T-helper 1 cell treated with Interleukin-12 subunit alpha and Interleukin-12 subunit beta and Interleukin-4 antibody, amounts not matched to agents 30 ng/mL and 1 ng/mL, for 36 hours (primary cell): Measurements from ENCODE around the gene USP25. TPM values are rescaled to one million over a fixed set of nuclear protein-coding genes. Genes with fewer than 3 reads are reported as not detected.

ENCODE experiments used
- intact Hi-C: fragments of 100-400 bp; cut with micrococcal nuclease; formaldehyde crosslinking; loops from one replicate; pipeline ENCODE4 v1.15.1; 2024
- total RNA-seq: library from RNA; stranded (reverse); gene quantifications from 2 replicates; pipeline ENCODE4 v1.2.3, GENCODE V29; 2022

The USP25 gene, protein sequence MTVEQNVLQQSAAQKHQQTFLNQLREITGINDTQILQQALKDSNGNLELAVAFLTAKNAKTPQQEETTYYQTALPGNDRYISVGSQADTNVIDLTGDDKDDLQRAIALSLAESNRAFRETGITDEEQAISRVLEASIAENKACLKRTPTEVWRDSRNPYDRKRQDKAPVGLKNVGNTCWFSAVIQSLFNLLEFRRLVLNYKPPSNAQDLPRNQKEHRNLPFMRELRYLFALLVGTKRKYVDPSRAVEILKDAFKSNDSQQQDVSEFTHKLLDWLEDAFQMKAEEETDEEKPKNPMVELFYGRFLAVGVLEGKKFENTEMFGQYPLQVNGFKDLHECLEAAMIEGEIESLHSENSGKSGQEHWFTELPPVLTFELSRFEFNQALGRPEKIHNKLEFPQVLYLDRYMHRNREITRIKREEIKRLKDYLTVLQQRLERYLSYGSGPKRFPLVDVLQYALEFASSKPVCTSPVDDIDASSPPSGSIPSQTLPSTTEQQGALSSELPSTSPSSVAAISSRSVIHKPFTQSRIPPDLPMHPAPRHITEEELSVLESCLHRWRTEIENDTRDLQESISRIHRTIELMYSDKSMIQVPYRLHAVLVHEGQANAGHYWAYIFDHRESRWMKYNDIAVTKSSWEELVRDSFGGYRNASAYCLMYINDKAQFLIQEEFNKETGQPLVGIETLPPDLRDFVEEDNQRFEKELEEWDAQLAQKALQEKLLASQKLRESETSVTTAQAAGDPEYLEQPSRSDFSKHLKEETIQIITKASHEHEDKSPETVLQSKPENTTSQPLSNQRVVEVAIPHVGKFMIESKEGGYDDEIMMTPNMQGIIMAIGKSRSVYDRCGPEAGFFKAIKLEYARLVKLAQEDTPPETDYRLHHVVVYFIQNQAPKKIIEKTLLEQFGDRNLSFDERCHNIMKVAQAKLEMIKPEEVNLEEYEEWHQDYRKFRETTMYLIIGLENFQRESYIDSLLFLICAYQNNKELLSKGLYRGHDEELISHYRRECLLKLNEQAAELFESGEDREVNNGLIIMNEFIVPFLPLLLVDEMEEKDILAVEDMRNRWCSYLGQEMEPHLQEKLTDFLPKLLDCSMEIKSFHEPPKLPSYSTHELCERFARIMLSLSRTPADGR
- total RNA-seq: 41.1 and 42.7 TPM in 2 replicates

GRCh38 chr21:15729674-15730483 is at the start of gene USP25:
TSS of gene USP25 (plus strand) at chr21:15729982. CDS start at chr21:15730394, 412 bp downstream.
- intact Hi-C loops: loop anchor here (1.0 to 5.0 kb wide), 8 partner anchors 47 to 1347 kb away; partner anchors contain the start of genes HSPA13 and SAMSN1

GRCh38 chr21:15682186-15682895 is 47.4 kb upstream of the USP25 start:
- intact Hi-C loops: no loop called here

DNA sequence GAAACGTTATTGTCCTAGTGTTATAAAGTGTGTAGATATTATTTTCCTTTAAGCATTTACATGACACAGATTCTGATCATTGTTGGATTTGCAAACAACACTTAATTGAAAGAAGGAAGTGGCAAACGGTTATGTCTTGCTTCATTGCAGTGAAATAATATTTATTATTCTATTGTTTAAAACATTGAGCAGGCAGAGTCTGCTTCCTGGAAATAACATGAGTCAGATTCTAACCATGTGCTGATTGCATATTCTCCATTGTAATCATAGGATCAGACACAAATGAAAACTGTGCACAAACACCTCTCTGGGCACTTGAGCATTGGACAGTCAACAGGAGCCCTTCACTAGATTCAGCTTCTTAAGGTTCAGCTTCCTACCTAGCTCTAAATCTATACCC is 46.8 kb upstream of the USP25 start:
- intact Hi-C loops: no loop called here

DNA sequence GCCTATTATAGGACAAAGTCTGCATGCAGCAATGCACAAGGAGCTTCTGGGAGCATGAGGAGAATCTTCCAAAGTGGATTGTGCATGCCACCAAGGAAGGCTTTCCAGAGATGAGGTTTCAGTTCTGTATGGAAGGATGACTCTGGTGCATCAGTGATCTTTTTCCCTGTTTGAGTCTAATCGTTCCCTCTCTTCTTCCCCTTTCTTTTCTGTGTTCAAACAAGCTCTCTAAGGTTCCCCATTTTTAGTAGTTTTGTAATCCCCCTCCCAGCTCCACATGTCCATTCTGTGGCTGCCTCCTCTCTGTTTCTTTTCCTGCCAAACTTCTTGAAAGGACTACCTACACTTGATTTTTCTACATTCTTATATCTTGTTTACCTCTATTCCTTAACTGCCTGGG is 43.3 kb upstream of the USP25 start:
- intact Hi-C loops: no loop called here

DNA sequence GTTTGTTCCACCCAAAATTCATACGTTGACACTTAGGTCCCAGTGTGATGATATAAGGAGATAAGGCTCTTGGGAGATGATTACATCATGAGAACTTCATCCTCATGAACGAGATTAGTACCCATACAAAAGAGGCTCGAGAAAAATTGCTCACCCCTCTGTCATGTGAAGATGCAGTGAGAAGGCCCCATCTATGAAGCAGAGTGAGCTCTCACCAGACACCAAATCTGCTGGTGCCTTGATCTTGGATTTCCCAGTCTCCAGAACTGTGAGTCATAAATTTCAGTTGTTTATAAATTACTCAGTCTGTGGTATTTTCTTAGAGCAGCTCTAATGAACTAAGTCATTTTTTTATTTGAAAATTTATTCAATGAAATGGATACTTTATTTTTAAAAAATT is 42.6 kb upstream of the USP25 start:
- intact Hi-C loops: no loop called here

DNA sequence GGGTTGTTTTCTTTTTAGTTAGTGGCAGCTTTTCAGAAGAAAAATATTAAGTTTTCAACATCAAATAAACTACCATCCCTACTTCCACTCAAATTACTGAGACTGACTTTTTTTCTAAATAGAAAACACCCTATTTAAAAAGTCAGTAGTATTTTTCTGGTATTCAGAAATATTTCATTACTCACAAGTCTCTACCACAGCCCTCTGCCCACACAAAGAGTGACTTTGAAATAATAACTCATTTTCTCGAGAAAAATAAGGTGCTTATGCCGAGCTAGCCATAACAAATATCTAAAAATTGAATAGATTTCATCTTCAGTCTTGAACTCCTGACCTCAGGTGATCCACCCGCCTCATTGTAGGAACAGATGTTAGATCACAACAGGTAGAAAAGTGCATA is 41.8 kb upstream of the USP25 start:
- intact Hi-C loops: no loop called here

GRCh38 chr21:15688809-15689208 is 41.0 kb upstream of the USP25 start:
- intact Hi-C loops: no loop called here

DNA sequence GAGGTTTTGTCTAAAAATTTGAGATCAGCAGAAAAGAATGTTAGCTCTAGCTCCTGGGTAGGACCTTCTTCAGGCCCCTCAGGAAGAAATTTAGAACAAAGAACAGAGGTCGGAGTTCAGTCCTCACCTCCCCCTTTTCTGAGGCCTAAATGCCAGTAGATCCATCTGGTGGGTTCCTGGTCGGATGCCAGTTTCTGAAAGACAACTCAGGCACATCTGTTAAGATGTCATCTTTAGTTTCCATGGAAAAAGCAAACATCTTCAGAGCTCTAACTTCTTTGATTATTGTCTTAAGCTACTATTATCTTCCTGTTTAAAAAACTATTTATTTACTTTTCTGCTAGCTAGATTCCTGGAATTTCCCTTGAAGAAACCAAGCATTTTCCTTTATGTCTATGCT is 37.1 kb upstream of the USP25 start:
- intact Hi-C loops: no loop called here

GRCh38 chr21:15695241-15695640 is 34.5 kb upstream of the USP25 start:
- intact Hi-C loops: no loop called here

DNA sequence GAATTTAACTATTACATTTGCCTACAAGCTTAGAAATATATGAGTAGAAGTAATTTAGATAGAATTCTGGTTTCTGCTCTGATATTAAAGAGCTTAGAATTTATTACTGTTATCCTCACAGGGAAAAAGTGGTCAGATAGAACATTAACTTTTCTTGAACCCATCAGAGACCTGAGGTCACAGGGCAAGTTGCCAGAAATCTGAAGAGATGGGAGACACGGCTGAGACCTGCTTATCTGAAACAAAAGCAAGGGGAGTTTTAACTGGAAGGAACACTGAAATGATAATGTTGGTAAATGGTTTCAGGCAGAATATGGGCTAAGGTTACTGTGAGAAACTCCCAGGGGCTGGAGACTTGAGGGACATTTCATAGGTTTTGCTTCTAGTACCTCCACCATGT is 28.0 kb upstream of the USP25 start:
- intact Hi-C loops: no loop called here

DNA sequence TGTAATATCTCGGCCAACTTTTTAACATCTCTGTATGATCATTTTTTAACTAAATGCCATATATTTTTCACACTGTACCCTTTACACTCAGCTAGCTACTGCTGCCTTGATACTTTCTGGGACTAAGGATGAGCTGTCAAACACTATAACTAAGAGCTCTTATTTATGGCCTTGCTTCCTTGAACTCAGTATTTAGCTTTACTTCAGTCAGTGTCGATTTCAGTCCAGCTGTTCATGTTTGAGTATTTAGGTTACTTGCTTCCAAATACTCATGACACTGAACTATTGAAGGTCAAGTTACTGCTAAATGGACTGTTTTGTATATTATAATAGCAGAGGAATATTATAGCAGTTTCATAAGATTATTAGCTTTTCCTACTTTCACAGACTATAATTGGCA is 25.9 kb upstream of the USP25 start:
- intact Hi-C loops: no loop called here

DNA sequence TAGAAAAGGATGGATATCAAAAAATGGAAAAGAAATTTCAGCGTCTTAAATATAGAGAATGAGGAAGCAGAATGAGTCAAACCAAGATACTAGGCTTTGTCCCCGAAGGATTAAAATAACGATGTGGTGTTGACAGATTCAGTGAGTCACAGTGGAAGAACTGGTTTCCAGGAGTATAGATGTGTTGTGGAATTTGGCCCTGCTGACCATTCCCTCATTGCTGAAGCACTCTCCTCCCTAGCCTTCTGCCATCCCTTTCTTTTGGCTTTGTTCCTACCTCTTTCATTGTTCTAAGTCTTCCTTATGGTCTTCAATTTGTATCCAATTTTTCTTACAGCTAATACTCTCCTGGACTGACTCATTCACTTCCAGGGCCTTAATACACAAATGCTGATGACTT is 23.1 kb upstream of the USP25 start:
- intact Hi-C loops: no loop called here

- intact Hi-C loops: no loop called here
Observed at GRCh38 chr21:15713412-15713811, 16.4 kb upstream of the USP25 start.

- intact Hi-C loops: no loop called here
Observed at GRCh38 chr21:15718711-15719110, 11.1 kb upstream of the USP25 start.

DNA sequence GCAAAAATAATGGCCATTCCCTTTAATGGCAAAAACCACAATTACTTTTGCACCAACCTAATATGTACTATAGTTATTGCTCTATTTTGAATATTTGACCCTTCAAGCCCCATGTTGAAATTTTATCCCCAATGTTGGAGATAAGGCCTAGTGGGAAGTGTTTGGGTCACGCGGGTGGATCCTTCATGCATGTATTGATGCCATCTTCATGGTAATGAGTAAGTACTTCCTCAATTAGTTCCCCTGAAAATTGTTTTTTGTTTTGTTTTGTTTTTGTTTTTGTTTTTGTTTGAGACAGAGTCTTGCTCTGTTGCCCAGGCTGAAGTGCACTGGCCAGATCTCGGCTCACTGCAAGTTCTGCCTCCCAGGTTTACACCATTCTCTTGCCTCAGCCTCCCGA is 9.8 kb upstream of the USP25 start:
- intact Hi-C loops: no loop called here

DNA sequence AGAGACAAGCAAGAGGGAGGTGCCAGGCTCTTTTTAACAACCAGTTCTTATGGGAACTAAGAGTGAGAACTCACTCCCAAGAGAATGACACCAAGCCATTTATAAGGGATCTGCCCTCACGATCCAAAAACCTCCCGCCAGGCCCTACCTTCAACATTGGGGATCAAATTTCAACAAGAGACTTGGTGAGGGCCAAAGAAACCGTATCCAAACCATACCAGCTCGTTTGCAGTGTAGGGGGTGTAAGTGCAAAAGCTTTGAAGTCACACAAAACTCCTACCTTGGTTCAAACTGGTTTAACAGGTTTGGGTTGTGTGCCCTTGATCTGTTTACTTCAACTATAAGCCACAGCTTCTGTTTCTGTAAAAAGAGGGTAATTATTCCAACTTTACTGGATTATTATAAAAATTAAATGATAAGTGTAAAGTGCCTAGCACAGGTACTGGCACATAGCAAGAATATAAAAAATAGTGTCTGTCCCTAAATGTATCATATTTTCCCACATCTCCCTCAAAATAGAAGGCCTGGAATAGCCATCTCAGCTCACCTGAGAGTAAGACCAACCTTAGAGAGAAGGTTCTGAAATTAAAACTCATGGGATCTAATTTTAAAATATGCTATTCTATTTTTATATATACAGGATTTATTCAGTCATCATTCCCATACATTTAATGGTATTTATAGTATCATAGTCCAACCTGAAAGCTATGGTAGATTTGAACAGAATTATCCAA is 7.0 kb upstream of the USP25 start:
- intact Hi-C loops: no loop called here

DNA sequence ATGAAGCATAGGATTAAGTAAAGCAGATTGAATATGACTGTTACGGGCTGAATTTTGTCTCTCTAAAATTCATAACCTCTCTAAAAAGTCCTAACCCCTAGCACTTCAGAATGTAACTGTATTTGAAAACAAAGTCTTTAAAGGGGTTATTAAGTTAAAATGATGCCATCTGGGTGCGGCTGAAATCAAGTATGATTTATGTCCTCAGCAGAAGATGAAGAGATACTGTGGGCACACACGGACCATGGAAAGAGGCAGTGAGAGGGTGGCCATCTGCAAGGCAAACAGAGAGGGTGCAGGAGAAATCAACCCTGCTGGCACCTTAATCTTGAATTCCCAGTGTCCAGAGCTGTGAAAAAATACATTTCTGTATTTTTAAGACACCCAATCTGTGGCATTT is 3.8 kb upstream of the USP25 start:
- intact Hi-C loops: no loop called here

DNA sequence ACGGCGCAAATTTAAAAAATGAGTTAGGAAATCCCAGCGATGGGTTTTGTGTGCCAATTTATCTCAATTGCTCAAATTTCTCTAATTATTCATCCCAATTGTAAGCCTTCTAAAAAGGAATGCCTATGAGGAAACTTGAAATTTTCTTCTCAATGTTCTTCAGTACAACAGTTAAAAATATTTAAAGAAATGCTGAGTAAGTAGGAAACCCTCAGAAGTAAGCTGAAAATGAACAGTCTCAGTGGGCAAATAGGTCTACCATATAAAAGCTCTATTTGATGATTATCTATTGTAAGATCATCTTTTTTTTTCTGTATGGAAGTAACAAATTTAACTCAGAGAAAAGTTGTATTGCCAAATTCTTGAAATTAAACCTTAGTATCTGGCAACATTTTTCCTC is 1.7 kb upstream of the USP25 start:
- intact Hi-C loops: loop anchor here (2.0 kb wide), 2 partner anchors 665 to 1345 kb away; partner anchors contain the start of gene HSPA13

DNA sequence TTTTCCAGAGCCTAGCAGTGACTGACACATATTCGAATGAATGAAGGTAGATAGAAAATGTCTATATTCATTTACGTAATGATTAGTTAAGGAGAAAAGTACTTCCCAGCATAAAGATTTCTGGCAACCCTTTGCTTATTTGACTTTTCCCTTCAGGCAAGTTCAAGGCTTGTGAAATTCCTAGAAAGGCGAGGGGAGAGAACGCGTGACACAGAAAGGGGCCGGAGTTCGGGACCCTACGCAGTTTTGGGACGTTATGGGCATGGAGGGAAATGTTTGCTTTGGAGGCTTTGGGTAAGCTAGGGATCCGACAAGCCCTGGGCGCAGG is 472 bp upstream of the USP25 start:
- intact Hi-C loops: loop anchor here (1.0 to 2.0 kb wide), 3 partner anchors 215 to 1347 kb away; partner anchors contain the start of gene HSPA13
